Measurements from ENCODE around the gene TXK.

Gene TXK

GRCh38 chr4:48137846-48138245, 3.8 kb upstream of the TXK start:
- DNase-seq (ENCODE audit: low read depth in 3 of 3) = no peak

GRCh38 chr4:48133669-48134068, 381 bp downstream of the TXK start:
- no peak for DNase-seq (ENCODE audit: low read depth in 3 of 3)

- no peak for DNase-seq (ENCODE audit: low read depth in 3 of 3)
These were observed 2.3 kb downstream of the TXK start for GRCh38 chr4:48131736-48132135.

GRCh38 chr4:48130100-48130499, 4.0 kb downstream of the TXK start:
- no peak for DNase-seq (ENCODE audit: low read depth in 3 of 3)

- DNase-seq (ENCODE audit: low read depth in 3 of 3) = peak in 2 of 3 experiments; percentile 9 to 31
These were observed 4.6 kb downstream of the TXK start for GRCh38 chr4:48129307-48130014.

GRCh38 chr4:48127682-48128404, 6.2 kb downstream of the TXK start:
- DNase-seq (ENCODE audit: low read depth in 3 of 3) = peak; percentile 45 to 78 (median 48)

- DNase-seq (ENCODE audit: low read depth in 3 of 3) = no peak
These were observed 6.8 kb downstream of the TXK start for GRCh38 chr4:48127231-48127630.

- DNase-seq (ENCODE audit: low read depth in 3 of 3) = no peak
These were observed 7.4 kb downstream of the TXK start for GRCh38 chr4:48126621-48127020.

- DNase-seq (ENCODE audit: low read depth in 3 of 3) = no peak
These were observed 9.2 kb downstream of the TXK start for GRCh38 chr4:48124870-48125269.

GRCh38 chr4:48122756-48123155, 11.3 kb downstream of the TXK start:
- DNase-seq (ENCODE audit: low read depth in 3 of 3) = no peak

GRCh38 chr4:48121180-48121579, 12.9 kb downstream of the TXK start:
- DNase-seq (ENCODE audit: low read depth in 3 of 3) = no peak

GRCh38 chr4:48120132-48120531, 13.9 kb downstream of the TXK start:
- DNase-seq (ENCODE audit: low read depth in 3 of 3) = no peak

GRCh38 chr4:48119646-48120045, 14.4 kb downstream of the TXK start:
- no peak for DNase-seq (ENCODE audit: low read depth in 3 of 3)

GRCh38 chr4:48118081-48118480, 16.0 kb downstream of the TXK start:
- DNase-seq (ENCODE audit: low read depth in 3 of 3) = no peak

- DNase-seq (ENCODE audit: low read depth in 3 of 3) = no peak
These were observed 17.5 kb downstream of the TXK start for GRCh38 chr4:48116582-48116981.

GRCh38 chr4:48114412-48114811, 19.6 kb downstream of the TXK start:
- DNase-seq (ENCODE audit: low read depth in 3 of 3) = no peak

- no peak for DNase-seq (ENCODE audit: low read depth in 3 of 3)
These were observed 21.9 kb downstream of the TXK start for GRCh38 chr4:48112017-48112667.

GRCh38 chr4:48110452-48110978, 23.5 kb downstream of the TXK start:
- DNase-seq (ENCODE audit: low read depth in 3 of 3) = no peak

GRCh38 chr4:48109413-48110263, 24.4 kb downstream of the TXK start:
- DNase-seq (ENCODE audit: low read depth in 3 of 3) = no peak

GRCh38 chr4:48108309-48109073, 25.6 kb downstream of the TXK start:
- DNase-seq (ENCODE audit: low read depth in 3 of 3) = no peak

- no peak for DNase-seq (ENCODE audit: low read depth in 3 of 3)
These were observed 28.8 kb downstream of the TXK start for GRCh38 chr4:48105230-48105629.

Measured in stimulated activated CD4-positive, alpha-beta T cell treated with anti-CD3 and anti-CD28 coated beads, TNF-alpha, amount 100 ng/mL, for 24 hours (primary cell).